HL-60 (cell line): Measurements from ENCODE around the gene CAMK1D.

Experiments
- DNase-seq, 2 experiments: peaks; one replicate each; pipeline ENCODE4 v3.0.0-alpha.2; 2010 to 2020; ENCODE audit warnings: low read depth in 1 of 2, low spot score in 1 of 2
- H3K27ac ChIP-seq: fragments of 250-450 bp; sonication (Bioruptor Pico); replicated peaks from 2 replicates; pipeline ENCODE4 v1.5.1; 2020; ENCODE audit warnings: mild to moderate bottlenecking, moderate library complexity
- H3K27me3 ChIP-seq: fragments of 250-450 bp; sonication (Bioruptor Pico); 2 replicates; pipeline ENCODE4 v1.5.1; 2021; ENCODE audit warnings: mild to moderate bottlenecking, moderate library complexity; ENCODE audit not compliant: insufficient read depth, poor library complexity, severe bottlenecking
- H3K4me3 ChIP-seq: replicated peaks from 2 replicates; pipeline ENCODE4 v1.5.1; 2011; ENCODE audit warnings: mild to moderate bottlenecking, control low read depth, low read length; ENCODE audit not compliant: insufficient read depth
- GABPA ChIP-seq: IDR thresholded peaks from 2 replicates; pipeline ENCODE4 v1.6.1; 2012; ENCODE audit warnings: low read depth
- POLR2AphosphoS5 ChIP-seq: IDR thresholded peaks from 2 replicates; pipeline ENCODE4 v1.6.1; 2012; ENCODE audit warnings: low read depth
- REST ChIP-seq: IDR thresholded peaks from 2 replicates; pipeline ENCODE4 v1.6.1; 2012; ENCODE audit warnings: low read depth; ENCODE audit not compliant: insufficient replicate concordance
- SPI1 ChIP-seq: IDR thresholded peaks from 2 replicates; pipeline ENCODE4 v1.6.1; 2012; ENCODE audit warnings: low read depth, mild to moderate bottlenecking, borderline replicate concordance
- TF ChIP-seq, protein P1 (sequence below): IDR thresholded peaks from one replicate; pipeline ENCODE4 v1.5.1; 2011; ENCODE audit warnings: low read length, control low read depth, inconsistent platforms; ENCODE audit not compliant: insufficient read depth

Gene CAMK1D

GRCh38 chr10:12687996-12688395 is 338.6 kb downstream of the CAMK1D start:
- DNase-seq = no peak
- Histone ChIP-seq H3K4me3 (no peak overlapping the region), H3K27ac (no peak overlapping the region), H3K27me3 (no peaks in the 10 kb centered on the region)
- TF ChIP-seq GABPA (no peak), SPI1 (no peak), REST (no peak), POLR2AphosphoS5 (no peak)
- TF ChIP-seq, protein P1, sequence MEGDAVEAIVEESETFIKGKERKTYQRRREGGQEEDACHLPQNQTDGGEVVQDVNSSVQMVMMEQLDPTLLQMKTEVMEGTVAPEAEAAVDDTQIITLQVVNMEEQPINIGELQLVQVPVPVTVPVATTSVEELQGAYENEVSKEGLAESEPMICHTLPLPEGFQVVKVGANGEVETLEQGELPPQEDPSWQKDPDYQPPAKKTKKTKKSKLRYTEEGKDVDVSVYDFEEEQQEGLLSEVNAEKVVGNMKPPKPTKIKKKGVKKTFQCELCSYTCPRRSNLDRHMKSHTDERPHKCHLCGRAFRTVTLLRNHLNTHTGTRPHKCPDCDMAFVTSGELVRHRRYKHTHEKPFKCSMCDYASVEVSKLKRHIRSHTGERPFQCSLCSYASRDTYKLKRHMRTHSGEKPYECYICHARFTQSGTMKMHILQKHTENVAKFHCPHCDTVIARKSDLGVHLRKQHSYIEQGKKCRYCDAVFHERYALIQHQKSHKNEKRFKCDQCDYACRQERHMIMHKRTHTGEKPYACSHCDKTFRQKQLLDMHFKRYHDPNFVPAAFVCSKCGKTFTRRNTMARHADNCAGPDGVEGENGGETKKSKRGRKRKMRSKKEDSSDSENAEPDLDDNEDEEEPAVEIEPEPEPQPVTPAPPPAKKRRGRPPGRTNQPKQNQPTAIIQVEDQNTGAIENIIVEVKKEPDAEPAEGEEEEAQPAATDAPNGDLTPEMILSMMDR = no peak

DNA sequence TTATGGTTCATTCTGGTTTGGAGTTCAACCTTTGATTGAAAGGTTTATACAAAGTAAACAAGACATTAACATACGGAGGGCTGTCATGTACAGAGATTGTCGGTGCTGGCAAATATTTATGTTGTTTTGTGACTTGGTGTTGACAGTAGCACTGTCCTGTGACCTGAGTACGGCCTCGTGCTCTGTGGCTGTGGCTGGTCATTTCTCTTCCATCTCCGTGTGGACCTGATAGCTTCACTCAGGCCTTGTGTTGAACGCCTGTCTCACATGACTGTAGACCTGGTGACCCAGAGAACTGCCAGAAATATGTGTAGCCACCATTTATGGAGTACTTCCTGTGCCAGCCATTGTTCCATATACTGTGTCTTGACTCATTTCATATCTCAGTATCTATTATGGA is 340.5 kb downstream of the CAMK1D start:
- no peak for DNase-seq
- no peaks in the 10 kb centered on the region for H3K27me3 ChIP-seq
- no peak overlapping the region for H3K27ac ChIP-seq
- no peak for TF ChIP-seq POLR2AphosphoS5
- TF ChIP-seq, protein P1 = no peak
- TF ChIP-seq SPI1 = no peak
- TF ChIP-seq GABPA = no peak
- no peak for TF ChIP-seq REST
- no peak overlapping the region for H3K4me3 ChIP-seq

GRCh38 chr10:12690525-12691126 is 341.3 kb downstream of the CAMK1D start:
- no peak overlapping the region for H3K27ac ChIP-seq
- TF ChIP-seq REST (no peak), GABPA (no peak), SPI1 (no peak), POLR2AphosphoS5 (no peak)
- TF ChIP-seq, protein P1 = no peak
- H3K4me3 ChIP-seq = no peak overlapping the region
- no peak for DNase-seq
- H3K27me3 ChIP-seq = no peaks in the 10 kb centered on the region
